Spinal cord (tissue), 10 donors: Measurements from ENCODE around the gene TMTC2. TPM values are rescaled to one million over a fixed set of nuclear protein-coding genes. Genes with fewer than 3 reads are reported as not detected.
A peak's percentile ranks its signal among the peaks of the same experiment; 100 is the strongest.

Experiments
- DNase-seq, 6 donors: peaks; one replicate each; pipeline versions ENCODE4 v3.0.0 to v3.0.0-alpha.2; 2013 to 2015; ENCODE audit warnings: low spot score in 6 of 6, low read depth in 4 of 6
- H3K27ac ChIP-seq: one replicate; pipeline ENCODE4 v1.5.1; 2013; ENCODE audit warnings: low read depth, low read length, control low read depth
- H3K27me3 ChIP-seq: one replicate; pipeline ENCODE4 v1.6.1; 2013; ENCODE audit warnings: low read length; ENCODE audit not compliant: control insufficient read depth, insufficient read depth
- H3K36me3 ChIP-seq: one replicate; pipeline ENCODE4 v1.6.1; 2013; ENCODE audit warnings: low read length; ENCODE audit not compliant: control insufficient read depth, insufficient read depth
- H3K4me1 ChIP-seq: one replicate; pipeline ENCODE4 v1.6.1; 2013; ENCODE audit warnings: low read length; ENCODE audit not compliant: control insufficient read depth, insufficient read depth
- H3K4me3 ChIP-seq: one replicate; pipeline ENCODE4 v1.5.1; 2013; ENCODE audit warnings: low read depth, low read length, control low read depth
- H3K9me3 ChIP-seq: one replicate; pipeline ENCODE4 v1.6.1; 2013; ENCODE audit warnings: low read length; ENCODE audit not compliant: control insufficient read depth, insufficient read depth
- WGBS: methylation state at CpG from one replicate; pipeline ENCODE4 v1.1.5; 2013; ENCODE audit warnings: missing lambda C conversion rate; ENCODE audit not compliant: insufficient coverage; 5-methylcytosine and 5-hydroxymethylcytosine counted together
- polyA plus RNA-seq, 2 donors: library from polyadenylated mRNA; unstranded; fragments of 120-200 nt; gene quantifications; one replicate each; pipeline ENCODE4 v1.2.1, GENCODE V29; 2013; ENCODE audit not compliant: insufficient read length in 2 of 2
- total RNA-seq, 2 donors: library from RNA; depleted of rRNA in 1 of 2; stranded (reverse); fragments of 120-200 nt in 1 of 2; fragments of >200 nt in 1 of 2; gene quantifications; one replicate each; pipeline versions ENCODE4 v1.2.3 to v1.2.4, GENCODE V29; 2013 to 2014
- donor health status: healthy.

TMTC2 gene
- total and polyA plus RNA-seq, 4 donors: 21.1 to 37.1 (median 27.7) TPM

GRCh38 chr12:82866227-82866775, 179.6 kb downstream of the TMTC2 start:
- Histone ChIP-seq H3K27me3 (no peaks in the 10 kb centered on the region), H3K27ac (no peak overlapping the region), H3K36me3 (no peaks in the 10 kb centered on the region), H3K4me3 (no peak overlapping the region), H3K4me1 (peaks cover 4% of the 10 kb centered on the region), H3K9me3 (no peaks in the 10 kb centered on the region)
- WGBS: no CpG with 5 or more reads among the region's 4 CpGs
- peak in 1 of 6 donors; percentile 41 for DNase-seq

- no peak overlapping the region for H3K27ac ChIP-seq
- WGBS: no CpG with 5 or more reads among the region's 3 CpGs
- no peak overlapping the region for H3K4me3 ChIP-seq
Observed at GRCh38 chr12:82866946-82867345, 180.2 kb downstream of the TMTC2 start.

GRCh38 chr12:82867762-82868500, 181.2 kb downstream of the TMTC2 start:
- Histone ChIP-seq H3K36me3 (no peaks in the 10 kb centered on the region), H3K27me3 (no peaks in the 10 kb centered on the region), H3K9me3 (no peaks in the 10 kb centered on the region), H3K4me3 (no peak overlapping the region), H3K27ac (no peak overlapping the region), H3K4me1 (peaks cover 4% of the 10 kb centered on the region)
- DNase-seq: peak in 1 of 6 donors; percentile 63
- WGBS: 80% methylated on average over 1 of the region's 6 CpGs

More at GRCh38 chr12:82866946-82867345, 180.2 kb downstream of the TMTC2 start:
- H3K9me3 ChIP-seq: no peaks in the 10 kb centered on the region
- DNase-seq: peak in 1 of 6 donors; percentile 49
- H3K27me3 ChIP-seq: no peaks in the 10 kb centered on the region
- H3K4me1 ChIP-seq: peaks cover 4% of the 10 kb centered on the region
- no peaks in the 10 kb centered on the region for H3K36me3 ChIP-seq

- H3K27me3 ChIP-seq: no peaks in the 10 kb centered on the region
- H3K27ac ChIP-seq: peak overlapping the region; percentile 54
- no peak overlapping the region for H3K4me3 ChIP-seq
- no peaks in the 10 kb centered on the region for H3K36me3 ChIP-seq
- DNase-seq: peak in 2 of 6 donors; percentile 73 to 81
- peaks cover 4% of the 10 kb centered on the region for H3K4me1 ChIP-seq
- no peaks in the 10 kb centered on the region for H3K9me3 ChIP-seq
Observed at GRCh38 chr12:82870771-82871377, 184.2 kb downstream of the TMTC2 start.

- H3K27me3 ChIP-seq: no peaks in the 10 kb centered on the region
- H3K4me1 ChIP-seq: peaks cover 4% of the 10 kb centered on the region
- peak in 1 of 6 donors; percentile 27 for DNase-seq
- H3K4me3 ChIP-seq: no peak overlapping the region
- H3K27ac ChIP-seq: no peak overlapping the region
- no peaks in the 10 kb centered on the region for H3K36me3 ChIP-seq
- H3K9me3 ChIP-seq: no peaks in the 10 kb centered on the region
- 100% methylated on average over 1 of the region's 2 CpGs for WGBS
Observed at GRCh38 chr12:82872088-82872487, 185.4 kb downstream of the TMTC2 start.

- Histone ChIP-seq H3K27me3 (no peaks in the 10 kb centered on the region), H3K36me3 (no peaks in the 10 kb centered on the region), H3K9me3 (no peaks in the 10 kb centered on the region), H3K4me3 (no peak overlapping the region), H3K27ac (no peak overlapping the region), H3K4me1 (peaks cover 4% of the 10 kb centered on the region)
- no peak for DNase-seq
Observed at GRCh38 chr12:82873309-82873708, 186.6 kb downstream of the TMTC2 start.

GRCh38 chr12:82873951-82874350, 187.2 kb downstream of the TMTC2 start:
- peak in 2 of 6 donors; percentile 49 to 82 for DNase-seq
- Histone ChIP-seq H3K27ac (no peak overlapping the region), H3K9me3 (no peaks in the 10 kb centered on the region), H3K27me3 (no peaks in the 10 kb centered on the region), H3K4me3 (no peak overlapping the region), H3K36me3 (no peaks in the 10 kb centered on the region), H3K4me1 (peaks cover 4% of the 10 kb centered on the region)
- WGBS: 100% methylated on average over 1 of the region's 3 CpGs

GRCh38 chr12:82874945-82875344, 188.2 kb downstream of the TMTC2 start:
- no peak overlapping the region for H3K4me3 ChIP-seq
- H3K27me3 ChIP-seq: no peaks in the 10 kb centered on the region
- no peaks in the 10 kb centered on the region for H3K36me3 ChIP-seq
- H3K9me3 ChIP-seq: no peaks in the 10 kb centered on the region
- H3K4me1 ChIP-seq: no peaks in the 10 kb centered on the region
- peak overlapping the region; percentile 1 for H3K27ac ChIP-seq
- no peak for DNase-seq
- no CpG with 5 or more reads among the region's 1 CpG for WGBS

- WGBS: 100% methylated on average over 1 of the region's 2 CpGs
- H3K4me1 ChIP-seq: no peaks in the 10 kb centered on the region
- H3K9me3 ChIP-seq: no peaks in the 10 kb centered on the region
- no peak for DNase-seq
- H3K27ac ChIP-seq: no peak overlapping the region
- no peak overlapping the region for H3K4me3 ChIP-seq
- H3K36me3 ChIP-seq: no peaks in the 10 kb centered on the region
- no peaks in the 10 kb centered on the region for H3K27me3 ChIP-seq
Observed at GRCh38 chr12:82876075-82876474, 189.4 kb downstream of the TMTC2 start.

- Histone ChIP-seq H3K9me3 (no peaks in the 10 kb centered on the region), H3K27me3 (no peaks in the 10 kb centered on the region), H3K27ac (no peak overlapping the region), H3K4me3 (no peak overlapping the region), H3K36me3 (no peaks in the 10 kb centered on the region), H3K4me1 (peaks cover 2% of the 10 kb centered on the region)
- WGBS: no CpG with 5 or more reads among the region's 1 CpG
- peak in 1 of 6 donors; percentile 37 for DNase-seq
Observed at GRCh38 chr12:82877963-82878362, 191.3 kb downstream of the TMTC2 start.
